DOHH2 (cell line): ENCODE results near the gene MAP3K7CL.
A peak's percentile ranks its signal among the peaks of the same experiment; 100 is the strongest.

Experiments used
- H3F3A ChIP-seq: fragments of 200-600 bp; sonication (generic), shearing (Covaris generic); 2 replicates; pipeline ENCODE4 v1.6.0; 2016; ENCODE audit warnings: antibody characterized with exemption, mild to moderate bottlenecking; ENCODE audit not compliant: control insufficient read depth, insufficient read depth
- H3K27ac ChIP-seq: fragments of 200-600 bp; sonication (generic); 2 replicates; pipeline ENCODE4 v1.5.1; 2014; ENCODE audit warnings: low read depth, mild to moderate bottlenecking, low read length, moderate library complexity
- H3K27me3 ChIP-seq: fragments of 200-600 bp; sonication (generic); 2 replicates; pipeline ENCODE4 v1.6.1; 2014; ENCODE audit warnings: mild to moderate bottlenecking, low read length, mixed read lengths; ENCODE audit not compliant: control insufficient read depth
- H3K36me3 ChIP-seq: fragments of 200-600 bp; sonication (generic); 2 replicates; pipeline ENCODE4 v1.6.1; 2014; ENCODE audit warnings: mild to moderate bottlenecking, low read length, moderate library complexity, mixed read lengths; ENCODE audit not compliant: control insufficient read depth
- H3K4me1 ChIP-seq: fragments of 200-600 bp; sonication (generic); 2 replicates; pipeline ENCODE4 v1.6.1; 2014; ENCODE audit warnings: mild to moderate bottlenecking, low read length, mixed read lengths; ENCODE audit not compliant: control insufficient read depth
- H3K4me2 ChIP-seq: fragments of 200-600 bp; sonication (generic); 2 replicates; pipeline ENCODE4 v1.6.0; 2014; ENCODE audit warnings: mild to moderate bottlenecking, low read length, moderate library complexity
- H3K4me3 ChIP-seq: fragments of 200-600 bp; sonication (generic); 2 replicates; pipeline ENCODE4 v1.5.1; 2014; ENCODE audit warnings: mild to moderate bottlenecking, low read length, mixed read lengths
- H3K79me2 ChIP-seq: fragments of 200-600 bp; sonication (generic); 2 replicates; pipeline ENCODE4 v1.6.1; 2014; ENCODE audit warnings: mild to moderate bottlenecking, low read length, mixed read lengths; ENCODE audit not compliant: control insufficient read depth
- H3K9me2 ChIP-seq: fragments of 200-600 bp; sonication (generic); replicated peaks from 2 replicates; pipeline ENCODE4 v1.6.1; 2014; ENCODE audit warnings: mild to moderate bottlenecking, low read length, mixed read lengths; ENCODE audit not compliant: control insufficient read depth
- H3K9me3 ChIP-seq: fragments of 200-600 bp; sonication (generic); 2 replicates; pipeline ENCODE4 v1.6.1; 2014; ENCODE audit warnings: antibody characterized with exemption, low read length, mixed read lengths; ENCODE audit not compliant: control insufficient read depth, insufficient read depth
- H4K20me1 ChIP-seq: fragments of 200-600 bp; sonication (generic); 2 replicates; pipeline ENCODE4 v1.6.0; 2014; ENCODE audit warnings: low read depth, mild to moderate bottlenecking, antibody characterized with exemption, low read length, moderate library complexity; ENCODE audit not compliant: control insufficient read depth, insufficient read depth
- EZH2phosphoT487 ChIP-seq: fragments of 200-600 bp; sonication (generic); IDR thresholded peaks from 2 replicates; pipeline ENCODE4 v1.6.1; 2017; ENCODE audit warnings: borderline replicate concordance, mild to moderate bottlenecking, antibody characterized with exemption, low read length, moderate library complexity, mixed read lengths
- TF ChIP-seq, protein P1 (sequence below): fragments of 200-600 bp; sonication (generic); IDR thresholded peaks from one replicate; pipeline ENCODE4 v1.5.1; 2014; ENCODE audit warnings: antibody characterized with exemption, mild to moderate bottlenecking, low read depth, low read length; ENCODE audit not compliant: poor library complexity, severe bottlenecking

Gene MAP3K7CL

GRCh38 chr21:29121759-29122158, 8.7 kb upstream of the MAP3K7CL start:
- Histone ChIP-seq H3K27ac (no peak overlapping the region), H3K4me2 (peak overlapping the region; percentile 29), H3K9me3 (no peaks in the 10 kb centered on the region), H4K20me1 (no peaks in the 10 kb centered on the region), H3K9me2 (no peaks in the 10 kb centered on the region), H3K36me3 (no peaks in the 10 kb centered on the region), H3F3A (peaks cover 10% of the 10 kb centered on the region), H3K4me3 (0 out of 2 replicates have a peak overlapping the region, but pooled peaks have one; percentile 4), H3K27me3 (no peaks in the 10 kb centered on the region), H3K79me2 (no peaks in the 10 kb centered on the region), H3K4me1 (peaks cover 42% of the 10 kb centered on the region)
- TF ChIP-seq EZH2phosphoT487 = no peak
- TF ChIP-seq, protein P1, sequence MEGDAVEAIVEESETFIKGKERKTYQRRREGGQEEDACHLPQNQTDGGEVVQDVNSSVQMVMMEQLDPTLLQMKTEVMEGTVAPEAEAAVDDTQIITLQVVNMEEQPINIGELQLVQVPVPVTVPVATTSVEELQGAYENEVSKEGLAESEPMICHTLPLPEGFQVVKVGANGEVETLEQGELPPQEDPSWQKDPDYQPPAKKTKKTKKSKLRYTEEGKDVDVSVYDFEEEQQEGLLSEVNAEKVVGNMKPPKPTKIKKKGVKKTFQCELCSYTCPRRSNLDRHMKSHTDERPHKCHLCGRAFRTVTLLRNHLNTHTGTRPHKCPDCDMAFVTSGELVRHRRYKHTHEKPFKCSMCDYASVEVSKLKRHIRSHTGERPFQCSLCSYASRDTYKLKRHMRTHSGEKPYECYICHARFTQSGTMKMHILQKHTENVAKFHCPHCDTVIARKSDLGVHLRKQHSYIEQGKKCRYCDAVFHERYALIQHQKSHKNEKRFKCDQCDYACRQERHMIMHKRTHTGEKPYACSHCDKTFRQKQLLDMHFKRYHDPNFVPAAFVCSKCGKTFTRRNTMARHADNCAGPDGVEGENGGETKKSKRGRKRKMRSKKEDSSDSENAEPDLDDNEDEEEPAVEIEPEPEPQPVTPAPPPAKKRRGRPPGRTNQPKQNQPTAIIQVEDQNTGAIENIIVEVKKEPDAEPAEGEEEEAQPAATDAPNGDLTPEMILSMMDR = no peak

- TF ChIP-seq, protein P1 = no peak
- TF ChIP-seq EZH2phosphoT487 = no peak
- no peaks in the 10 kb centered on the region for H3K27me3 ChIP-seq
- no peaks in the 10 kb centered on the region for H3K9me3 ChIP-seq
- H3K4me1 ChIP-seq = peaks cover 25% of the 10 kb centered on the region
- H3K9me2 ChIP-seq = no peaks in the 10 kb centered on the region
- no peaks in the 10 kb centered on the region for H3K79me2 ChIP-seq
- H3K4me3 ChIP-seq = no peak overlapping the region
- H4K20me1 ChIP-seq = no peaks in the 10 kb centered on the region
- H3K4me2 ChIP-seq = no peak overlapping the region
- H3F3A ChIP-seq = no peaks in the 10 kb centered on the region
- H3K27ac ChIP-seq = no peak overlapping the region
- H3K36me3 ChIP-seq = no peaks in the 10 kb centered on the region
These were observed 5.8 kb upstream of the MAP3K7CL start for GRCh38 chr21:29124645-29125044.

GRCh38 chr21:29125191-29125590, 5.3 kb upstream of the MAP3K7CL start:
- Histone ChIP-seq H4K20me1 (no peaks in the 10 kb centered on the region), H3K79me2 (no peaks in the 10 kb centered on the region), H3K27me3 (no peaks in the 10 kb centered on the region), H3K4me3 (no peak overlapping the region), H3F3A (no peaks in the 10 kb centered on the region), H3K36me3 (no peaks in the 10 kb centered on the region), H3K9me3 (no peaks in the 10 kb centered on the region), H3K4me1 (peaks cover 25% of the 10 kb centered on the region), H3K4me2 (no peak overlapping the region), H3K27ac (no peak overlapping the region), H3K9me2 (no peaks in the 10 kb centered on the region)
- TF ChIP-seq, protein P1 = no peak
- no peak for TF ChIP-seq EZH2phosphoT487
